Measurements from ENCODE around the gene ERF.

DNA sequence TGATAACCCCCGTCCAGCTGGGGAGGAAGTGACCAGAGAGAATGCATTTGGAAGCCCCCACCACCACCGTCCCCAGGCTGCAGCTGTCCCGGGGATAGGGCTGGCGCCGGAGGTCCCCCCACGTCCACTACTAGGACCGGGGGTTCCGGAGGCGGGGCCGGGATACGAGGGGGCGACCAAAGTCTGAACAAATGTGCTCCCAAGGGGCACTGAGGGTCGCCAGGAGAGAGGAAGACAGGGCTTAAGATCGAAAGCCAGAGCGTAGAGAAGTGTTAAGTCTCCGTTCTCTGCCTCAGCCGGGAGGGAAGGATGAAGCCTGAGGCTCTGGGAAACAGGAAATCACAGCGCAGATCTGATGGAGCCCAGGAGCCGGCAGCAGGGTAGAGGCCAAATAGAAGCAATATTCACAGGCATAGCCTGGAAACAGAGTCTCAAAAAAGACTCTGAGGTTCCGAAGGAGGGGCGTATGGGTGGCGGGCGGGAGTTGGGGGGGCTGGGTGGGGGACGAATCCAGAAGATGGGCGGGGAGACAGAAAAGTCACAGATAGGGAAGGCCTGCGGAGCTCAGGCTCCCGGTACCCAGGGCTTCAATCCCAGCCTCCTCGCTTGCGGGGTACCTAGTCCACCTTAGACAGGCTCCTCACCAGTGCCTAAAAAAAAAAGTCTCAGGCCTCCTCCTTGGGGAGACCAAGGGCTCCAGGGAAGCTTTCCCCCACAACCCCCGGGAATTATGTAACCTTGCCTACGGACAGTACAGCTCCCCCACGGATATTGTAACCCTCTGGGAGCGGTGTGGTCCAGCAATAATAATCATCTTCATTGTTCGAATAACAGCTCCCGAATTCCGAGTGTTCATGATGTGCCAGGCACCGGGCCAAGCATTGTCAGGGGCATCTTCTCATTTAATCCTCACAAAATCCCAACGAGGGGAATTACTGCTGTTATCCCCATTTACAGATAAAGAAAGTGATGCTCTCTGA lies 1.1 kb upstream of the ERF start:
- TF ChIP-seq, protein P1, sequence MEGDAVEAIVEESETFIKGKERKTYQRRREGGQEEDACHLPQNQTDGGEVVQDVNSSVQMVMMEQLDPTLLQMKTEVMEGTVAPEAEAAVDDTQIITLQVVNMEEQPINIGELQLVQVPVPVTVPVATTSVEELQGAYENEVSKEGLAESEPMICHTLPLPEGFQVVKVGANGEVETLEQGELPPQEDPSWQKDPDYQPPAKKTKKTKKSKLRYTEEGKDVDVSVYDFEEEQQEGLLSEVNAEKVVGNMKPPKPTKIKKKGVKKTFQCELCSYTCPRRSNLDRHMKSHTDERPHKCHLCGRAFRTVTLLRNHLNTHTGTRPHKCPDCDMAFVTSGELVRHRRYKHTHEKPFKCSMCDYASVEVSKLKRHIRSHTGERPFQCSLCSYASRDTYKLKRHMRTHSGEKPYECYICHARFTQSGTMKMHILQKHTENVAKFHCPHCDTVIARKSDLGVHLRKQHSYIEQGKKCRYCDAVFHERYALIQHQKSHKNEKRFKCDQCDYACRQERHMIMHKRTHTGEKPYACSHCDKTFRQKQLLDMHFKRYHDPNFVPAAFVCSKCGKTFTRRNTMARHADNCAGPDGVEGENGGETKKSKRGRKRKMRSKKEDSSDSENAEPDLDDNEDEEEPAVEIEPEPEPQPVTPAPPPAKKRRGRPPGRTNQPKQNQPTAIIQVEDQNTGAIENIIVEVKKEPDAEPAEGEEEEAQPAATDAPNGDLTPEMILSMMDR (conservative IDR thresholded peaks at IDR 0.05), result no peak
- TF ChIP-seq ZFX (IDR thresholded peaks at IDR 0.05), result no peak
